A549 (cell line): Measurements from ENCODE around the gene NEK7.

ENCODE experiments used
- BHLHE40 ChIP-seq: IDR thresholded peaks from 2 replicates; pipeline ENCODE4 v1.6.1; 2012; ENCODE audit warnings: low read depth, low read length, inconsistent platforms
- CBX8 ChIP-seq: fragments of 200-600 bp; sonication (generic); IDR thresholded peaks from 2 replicates; pipeline ENCODE4 v1.6.1; 2016
- HDAC2 ChIP-seq: fragments of 200-600 bp; sonication (generic); IDR thresholded peaks from 2 replicates; pipeline ENCODE4 v1.6.1; 2016
- JUN ChIP-seq, 2 experiments: fragments of >200 bp; sonication (Bioruptor Twin); formaldehyde crosslinking; IDR thresholded peaks; 2 replicates in 1 of 2; 3 replicates in 1 of 2; pipeline ENCODE4 v1.6.1; 2016 to 2017
- MYC ChIP-seq: IDR thresholded peaks from 2 replicates; pipeline ENCODE4 v1.6.1; 2012; ENCODE audit warnings: mild to moderate bottlenecking, inconsistent platforms, low read length, improper control_type of control experiment, borderline replicate concordance
- POLR2A ChIP-seq: IDR thresholded peaks from 2 replicates; pipeline ENCODE4 v1.6.1; 2012; ENCODE audit warnings: mild to moderate bottlenecking, low read length
- RAD21 ChIP-seq, 2 experiments: fragments of >200 bp in 1 of 2; sonication (Bioruptor Twin) in 1 of 2; formaldehyde crosslinking in 1 of 2; IDR thresholded peaks in 1 of 2; conservative IDR thresholded peaks in 1 of 2; 2 replicates in 1 of 2; 3 replicates in 1 of 2; pipeline ENCODE4 v1.6.1; 2012 to 2018; ENCODE audit warnings: inconsistent platforms in 1 of 2
- RCOR1 ChIP-seq: fragments of 150-350 bp; IDR thresholded peaks from 2 replicates; pipeline ENCODE4 v1.6.1; 2014; ENCODE audit warnings: antibody characterized with exemption, low read length, low read depth
- RFX5 ChIP-seq: fragments of 450-650 bp; IDR thresholded peaks from 2 replicates; pipeline ENCODE4 v1.7.1; 2014; ENCODE audit warnings: antibody characterized with exemption, mild to moderate bottlenecking, moderate library complexity
- SMC3 ChIP-seq: fragments of >200 bp; sonication (Bioruptor Twin); formaldehyde crosslinking; IDR thresholded peaks from 3 replicates; pipeline ENCODE4 v1.6.1; 2018; ENCODE audit warnings: inconsistent platforms
- SREBF2 ChIP-seq: fragments of 450-650 bp; IDR thresholded peaks from 2 replicates; pipeline ENCODE4 v1.6.1; 2014; ENCODE audit warnings: mild to moderate bottlenecking, moderate library complexity
- TF ChIP-seq, protein P1 (sequence below): fragments of >200 bp; sonication (Bioruptor Twin); formaldehyde crosslinking; IDR thresholded peaks from 3 replicates; pipeline ENCODE4 v1.5.1; 2016
- TF ChIP-seq, protein P2 (sequence below): fragments of 450-650 bp; IDR thresholded peaks from 2 replicates; pipeline ENCODE4 v1.6.1; 2014; ENCODE audit warnings: antibody characterized with exemption

GRCh38 chr1:198123133-198123532 lies 33.7 kb upstream of the NEK7 start:
- TF ChIP-seq, protein P1, sequence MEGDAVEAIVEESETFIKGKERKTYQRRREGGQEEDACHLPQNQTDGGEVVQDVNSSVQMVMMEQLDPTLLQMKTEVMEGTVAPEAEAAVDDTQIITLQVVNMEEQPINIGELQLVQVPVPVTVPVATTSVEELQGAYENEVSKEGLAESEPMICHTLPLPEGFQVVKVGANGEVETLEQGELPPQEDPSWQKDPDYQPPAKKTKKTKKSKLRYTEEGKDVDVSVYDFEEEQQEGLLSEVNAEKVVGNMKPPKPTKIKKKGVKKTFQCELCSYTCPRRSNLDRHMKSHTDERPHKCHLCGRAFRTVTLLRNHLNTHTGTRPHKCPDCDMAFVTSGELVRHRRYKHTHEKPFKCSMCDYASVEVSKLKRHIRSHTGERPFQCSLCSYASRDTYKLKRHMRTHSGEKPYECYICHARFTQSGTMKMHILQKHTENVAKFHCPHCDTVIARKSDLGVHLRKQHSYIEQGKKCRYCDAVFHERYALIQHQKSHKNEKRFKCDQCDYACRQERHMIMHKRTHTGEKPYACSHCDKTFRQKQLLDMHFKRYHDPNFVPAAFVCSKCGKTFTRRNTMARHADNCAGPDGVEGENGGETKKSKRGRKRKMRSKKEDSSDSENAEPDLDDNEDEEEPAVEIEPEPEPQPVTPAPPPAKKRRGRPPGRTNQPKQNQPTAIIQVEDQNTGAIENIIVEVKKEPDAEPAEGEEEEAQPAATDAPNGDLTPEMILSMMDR, result no peak
- TF ChIP-seq RCOR1 (no peak), RAD21 (conservative IDR thresholded peaks at IDR 0.05 in 1 of 2, IDR thresholded peaks at IDR 0.05 in 1 of 2) (no peak), RFX5 (no peak), POLR2A (no peak), SREBF2 (no peak), SMC3 (no peak), BHLHE40 (no peak), HDAC2 (no peak), MYC (no peak), JUN (IDR thresholded peaks at IDR 0.05) (no peak), CBX8 (no peak)
- TF ChIP-seq, protein P2, sequence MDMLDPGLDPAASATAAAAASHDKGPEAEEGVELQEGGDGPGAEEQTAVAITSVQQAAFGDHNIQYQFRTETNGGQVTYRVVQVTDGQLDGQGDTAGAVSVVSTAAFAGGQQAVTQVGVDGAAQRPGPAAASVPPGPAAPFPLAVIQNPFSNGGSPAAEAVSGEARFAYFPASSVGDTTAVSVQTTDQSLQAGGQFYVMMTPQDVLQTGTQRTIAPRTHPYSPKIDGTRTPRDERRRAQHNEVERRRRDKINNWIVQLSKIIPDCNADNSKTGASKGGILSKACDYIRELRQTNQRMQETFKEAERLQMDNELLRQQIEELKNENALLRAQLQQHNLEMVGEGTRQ, result no peak
